ENCODE measurements around the gene GRM3. TPM values are rescaled to one million over a fixed set of nuclear protein-coding genes. Genes with fewer than 3 reads are reported as not detected.

Gene GRM3
- total RNA-seq, 1 donor from 2014 or later: not detected

GRCh38 chr7:86660950-86661462, 17.3 kb downstream of the GRM3 start:
- Mint-ChIP-seq H3K27ac (ENCODE audit: unreplicated experiment) (no peak overlapping the region), H3K9me3 (ENCODE audit: unreplicated experiment) (no peaks in the 10 kb centered on the region), H3K4me1 (ENCODE audit: low read depth, unreplicated experiment) (no peaks in the 10 kb centered on the region), H3K27me3 (ENCODE audit: low read depth, unreplicated experiment) (no peaks in the 10 kb centered on the region), H3K4me3 (ENCODE audit: unreplicated experiment) (no peak overlapping the region), H3K36me3 (ENCODE audit: low read depth, unreplicated experiment) (no peaks in the 10 kb centered on the region)
- Histone ChIP-seq H3K27me3 (ENCODE audit: insufficient read depth, low read length) (no peaks in the 10 kb centered on the region), H3K4me1 (ENCODE audit: insufficient read depth, low read length) (no peaks in the 10 kb centered on the region), H3K9ac (ENCODE audit: low read length) (no peak overlapping the region), H3K9me3 (ENCODE audit: insufficient read depth, low read depth, low read length) (no peaks in the 10 kb centered on the region), H4K20me1 (ENCODE audit: insufficient read depth, low read length) (no peaks in the 10 kb centered on the region), H3K4me3 (ENCODE audit: insufficient read depth, low read depth, low read length) (no peak overlapping the region), H3K4me2 (ENCODE audit: low read length) (no peak overlapping the region), H2AFZ (ENCODE audit: low read depth, low read length) (no peak overlapping the region), H3K79me2 (ENCODE audit: insufficient read depth, low read length) (no peaks in the 10 kb centered on the region), H3K36me3 (ENCODE audit: insufficient read depth, low read length) (no peaks in the 10 kb centered on the region), H3K27ac (ENCODE audit: low read depth, low read length) (no peak overlapping the region)
- no peak for FAIRE-seq
- TF ChIP-seq, protein P1, sequence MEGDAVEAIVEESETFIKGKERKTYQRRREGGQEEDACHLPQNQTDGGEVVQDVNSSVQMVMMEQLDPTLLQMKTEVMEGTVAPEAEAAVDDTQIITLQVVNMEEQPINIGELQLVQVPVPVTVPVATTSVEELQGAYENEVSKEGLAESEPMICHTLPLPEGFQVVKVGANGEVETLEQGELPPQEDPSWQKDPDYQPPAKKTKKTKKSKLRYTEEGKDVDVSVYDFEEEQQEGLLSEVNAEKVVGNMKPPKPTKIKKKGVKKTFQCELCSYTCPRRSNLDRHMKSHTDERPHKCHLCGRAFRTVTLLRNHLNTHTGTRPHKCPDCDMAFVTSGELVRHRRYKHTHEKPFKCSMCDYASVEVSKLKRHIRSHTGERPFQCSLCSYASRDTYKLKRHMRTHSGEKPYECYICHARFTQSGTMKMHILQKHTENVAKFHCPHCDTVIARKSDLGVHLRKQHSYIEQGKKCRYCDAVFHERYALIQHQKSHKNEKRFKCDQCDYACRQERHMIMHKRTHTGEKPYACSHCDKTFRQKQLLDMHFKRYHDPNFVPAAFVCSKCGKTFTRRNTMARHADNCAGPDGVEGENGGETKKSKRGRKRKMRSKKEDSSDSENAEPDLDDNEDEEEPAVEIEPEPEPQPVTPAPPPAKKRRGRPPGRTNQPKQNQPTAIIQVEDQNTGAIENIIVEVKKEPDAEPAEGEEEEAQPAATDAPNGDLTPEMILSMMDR (IDR thresholded peaks at IDR 0.05; ENCODE audit: insufficient read depth, low read depth, low read length): no peak
- no peak for TF ChIP-seq EZH2 (IDR thresholded peaks at IDR 0.05; ENCODE audit: insufficient read depth, low read length)
- no peak for DNase-seq (ENCODE audit: low read depth)

GRCh38 chr7:86664486-86664885, 20.8 kb downstream of the GRM3 start:
- no peak for DNase-seq (ENCODE audit: low read depth)
- H3K4me1 Mint-ChIP-seq (ENCODE audit: low read depth, unreplicated experiment): no peaks in the 10 kb centered on the region
- H2AFZ ChIP-seq (ENCODE audit: low read depth, low read length): no peak overlapping the region
- no peaks in the 10 kb centered on the region for H3K9me3 ChIP-seq (ENCODE audit: insufficient read depth, low read depth, low read length)
- no peaks in the 10 kb centered on the region for H3K27me3 Mint-ChIP-seq (ENCODE audit: low read depth, unreplicated experiment)
- H3K9me3 Mint-ChIP-seq (ENCODE audit: unreplicated experiment): no peaks in the 10 kb centered on the region
- no peak overlapping the region for H3K9ac ChIP-seq (ENCODE audit: low read length)
- no peaks in the 10 kb centered on the region for H3K36me3 Mint-ChIP-seq (ENCODE audit: low read depth, unreplicated experiment)
- no peak overlapping the region for H3K27ac ChIP-seq (ENCODE audit: low read depth, low read length)
- no peaks in the 10 kb centered on the region for H3K4me1 ChIP-seq (ENCODE audit: insufficient read depth, low read length)
- no peak overlapping the region for H3K4me3 ChIP-seq (ENCODE audit: insufficient read depth, low read depth, low read length)
- no peaks in the 10 kb centered on the region for H3K36me3 ChIP-seq (ENCODE audit: insufficient read depth, low read length)
- no peak for FAIRE-seq
- no peaks in the 10 kb centered on the region for H4K20me1 ChIP-seq (ENCODE audit: insufficient read depth, low read length)
- no peak for TF ChIP-seq EZH2 (IDR thresholded peaks at IDR 0.05; ENCODE audit: insufficient read depth, low read length)
- TF ChIP-seq, protein P1 (IDR thresholded peaks at IDR 0.05; ENCODE audit: insufficient read depth, low read depth, low read length): no peak
- H3K4me3 Mint-ChIP-seq (ENCODE audit: unreplicated experiment): no peak overlapping the region
- H3K27ac Mint-ChIP-seq (ENCODE audit: unreplicated experiment): no peak overlapping the region
- H3K79me2 ChIP-seq (ENCODE audit: insufficient read depth, low read length): no peaks in the 10 kb centered on the region
- no peaks in the 10 kb centered on the region for H3K27me3 ChIP-seq (ENCODE audit: insufficient read depth, low read length)
- no peak overlapping the region for H3K4me2 ChIP-seq (ENCODE audit: low read length)

GRCh38 chr7:86664991-86665390, 21.3 kb downstream of the GRM3 start:
- Histone ChIP-seq H3K4me3 (ENCODE audit: insufficient read depth, low read depth, low read length) (no peak overlapping the region), H3K4me2 (ENCODE audit: low read length) (no peak overlapping the region), H3K27me3 (ENCODE audit: insufficient read depth, low read length) (no peaks in the 10 kb centered on the region), H3K9ac (ENCODE audit: low read length) (no peak overlapping the region), H3K9me3 (ENCODE audit: insufficient read depth, low read depth, low read length) (no peaks in the 10 kb centered on the region), H4K20me1 (ENCODE audit: insufficient read depth, low read length) (no peaks in the 10 kb centered on the region), H3K4me1 (ENCODE audit: insufficient read depth, low read length) (no peaks in the 10 kb centered on the region), H3K27ac (ENCODE audit: low read depth, low read length) (no peak overlapping the region), H3K36me3 (ENCODE audit: insufficient read depth, low read length) (no peaks in the 10 kb centered on the region), H3K79me2 (ENCODE audit: insufficient read depth, low read length) (no peaks in the 10 kb centered on the region), H2AFZ (ENCODE audit: low read depth, low read length) (no peak overlapping the region)
- FAIRE-seq: no peak
- no peaks in the 10 kb centered on the region for H3K27me3 Mint-ChIP-seq (ENCODE audit: low read depth, unreplicated experiment)
- no peak overlapping the region for H3K27ac Mint-ChIP-seq (ENCODE audit: unreplicated experiment)
- no peak for TF ChIP-seq EZH2 (IDR thresholded peaks at IDR 0.05; ENCODE audit: insufficient read depth, low read length)
- TF ChIP-seq, protein P1 (IDR thresholded peaks at IDR 0.05; ENCODE audit: insufficient read depth, low read depth, low read length): no peak
- no peak for DNase-seq (ENCODE audit: low read depth)
- H3K4me1 Mint-ChIP-seq (ENCODE audit: low read depth, unreplicated experiment): no peaks in the 10 kb centered on the region
- no peaks in the 10 kb centered on the region for H3K9me3 Mint-ChIP-seq (ENCODE audit: unreplicated experiment)
- H3K36me3 Mint-ChIP-seq (ENCODE audit: low read depth, unreplicated experiment): no peaks in the 10 kb centered on the region
- no peak overlapping the region for H3K4me3 Mint-ChIP-seq (ENCODE audit: unreplicated experiment)
